GM12872 (cell line): ENCODE measurements around the gene ZNF385C.

Experiments used
- CTCF ChIP-seq: IDR thresholded peaks from 3 replicates; pipeline ENCODE4 v1.5.1; 2011; ENCODE audit warnings: low read depth, mild to moderate bottlenecking, low read length, moderate library complexity; ENCODE audit not compliant: insufficient read depth

ZNF385C gene

GRCh38 chr17:41987642-41988041 is 110.6 kb downstream of the ZNF385C start:
- no peak for TF ChIP-seq CTCF

GRCh38 chr17:41986634-41987033 is 111.6 kb downstream of the ZNF385C start:
- no peak for TF ChIP-seq CTCF

DNA sequence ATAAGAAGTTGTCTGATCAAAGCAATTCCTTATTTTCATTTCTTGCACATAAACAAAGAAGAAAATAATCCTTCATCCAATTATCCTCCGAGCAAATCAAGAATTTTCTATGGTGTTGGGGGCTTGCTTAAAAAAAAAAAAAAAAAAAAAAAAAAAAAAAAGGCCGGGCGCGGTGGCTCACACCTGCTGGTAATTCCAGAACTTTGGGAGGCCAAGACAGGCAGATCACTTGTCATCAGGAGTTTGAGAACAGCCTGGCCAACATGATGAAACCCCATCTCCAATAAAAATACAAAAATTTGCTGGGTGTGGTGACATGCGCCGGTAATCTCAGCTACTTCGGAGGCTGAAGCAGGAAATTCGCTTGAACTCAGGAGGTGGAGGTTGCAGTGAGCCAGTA is 112.4 kb downstream of the ZNF385C start:
- no peak for TF ChIP-seq CTCF

DNA sequence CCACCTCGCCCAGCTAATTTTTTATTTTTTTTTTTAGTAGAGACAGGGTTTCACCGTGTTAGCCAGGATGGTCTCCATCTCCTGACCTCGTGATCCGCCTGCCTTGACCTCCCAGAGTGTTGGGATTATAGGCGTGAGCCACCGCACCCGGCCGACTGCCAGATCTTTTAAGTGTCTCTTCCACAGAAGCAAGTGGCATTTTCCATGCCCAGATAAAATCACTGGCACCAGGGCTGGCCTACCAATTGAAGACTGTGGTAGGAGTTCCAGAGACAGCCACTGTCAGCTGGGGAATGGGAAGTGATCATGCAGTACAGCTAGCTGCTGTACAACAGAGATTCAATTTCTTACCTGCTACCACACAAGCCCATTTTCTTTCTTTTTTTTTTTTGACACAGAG is 113.8 kb downstream of the ZNF385C start:
- TF ChIP-seq CTCF, result no peak

GRCh38 chr17:41982026-41982760 is 116.1 kb downstream of the ZNF385C start:
- TF ChIP-seq CTCF, result no peak

- no peak for TF ChIP-seq CTCF
Measured at GRCh38 chr17:41977991-41978390, 120.3 kb downstream of the ZNF385C start.

DNA sequence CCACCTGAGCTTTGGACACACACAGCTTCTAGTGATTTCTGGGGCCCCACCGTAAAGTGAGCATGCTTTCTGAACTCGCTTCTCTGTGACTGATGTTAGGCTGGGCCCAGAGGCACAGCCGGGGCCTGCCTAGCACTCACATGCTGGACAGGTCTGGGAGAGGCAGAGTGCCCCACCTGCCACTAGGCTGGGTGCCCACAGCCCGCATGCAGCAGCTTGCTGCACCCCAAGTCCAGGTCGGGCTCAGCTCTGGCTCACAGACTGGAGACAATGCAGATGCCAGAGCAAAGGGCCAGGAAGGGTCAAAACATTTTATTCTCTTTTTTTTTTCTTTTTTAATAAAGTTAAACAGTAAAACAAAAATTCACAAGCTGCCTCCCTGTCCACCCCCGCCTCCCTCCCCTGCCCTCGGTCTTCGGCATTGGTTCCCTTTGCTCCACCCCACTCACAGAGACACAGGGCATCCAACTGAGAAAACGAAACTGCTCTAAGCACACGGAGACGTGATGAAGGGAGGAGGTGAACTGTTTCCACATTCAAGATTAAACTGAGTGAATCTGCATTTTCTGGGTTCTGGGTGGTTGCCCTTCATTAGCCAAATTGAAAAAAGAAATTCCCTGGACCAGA is 122.0 kb downstream of the ZNF385C start:
- no peak for TF ChIP-seq CTCF
